Left lung (tissue), 10 donors: ENCODE data around the gene RNF25. TPM values are rescaled to one million over a fixed set of nuclear protein-coding genes. Genes with fewer than 3 reads are reported as not detected.

ENCODE experiments used
- ATAC-seq: fragments of 200-7000 bp; cut with Tn5 transposase; one replicate; pipeline ENCODE4 v1.9.1; 2020; ENCODE audit warnings: moderate library complexity
- DNase-seq, 4 donors: peaks; one replicate each; pipeline ENCODE4 v3.0.0-alpha.2; 2013 to 2020
- H3K27ac ChIP-seq, 2 donors: fragments of 200-600 bp; sonication (generic) in 1 of 2; one replicate each; pipeline versions ENCODE4 v1.5.0 to v1.8.0; 2020 to 2021
- H3K27me3 ChIP-seq, 2 donors: fragments of 200-600 bp; sonication (generic) in 1 of 2; one replicate each; pipeline versions ENCODE4 v1.5.0 to v1.8.0; 2020 to 2021
- H3K36me3 ChIP-seq, 2 donors: fragments of 200-600 bp; sonication (generic) in 1 of 2; one replicate each; pipeline versions ENCODE4 v1.5.0 to v1.8.0; 2020 to 2021
- H3K4me1 ChIP-seq, 2 donors: fragments of 200-600 bp; one replicate each; pipeline ENCODE4 v1.8.0; 2021
- H3K4me3 ChIP-seq, 2 donors: fragments of 200-600 bp; sonication (generic) in 1 of 2; one replicate each; pipeline versions ENCODE4 v1.5.0 to v1.8.0; 2020 to 2021; ENCODE audit warnings: mild to moderate bottlenecking in 1 of 2
- H3K9me3 ChIP-seq, 2 donors: fragments of 200-600 bp; sonication (generic) in 1 of 2; one replicate each; pipeline versions ENCODE4 v1.5.0 to v1.8.0; 2020 to 2021
- CTCF ChIP-seq, 2 donors: fragments of 200-600 bp; sonication (generic) in 1 of 2; IDR thresholded peaks; one replicate each; pipeline versions ENCODE4 v1.5.0 to v1.8.0; 2021; ENCODE audit warnings: antibody characterized with exemption in 2 of 2
- intact Hi-C, 2 donors: fragments of 100-400 bp; cut with DNase I; formaldehyde crosslinking; loops; one replicate each; pipeline versions ENCODE4 v1.11.2 to v1.14.2; 2022
- polyA plus RNA-seq, 6 donors: library from polyadenylated mRNA; unstranded; fragments of 120-200 nt; gene quantifications; one replicate each; pipeline ENCODE4 v1.2.1, GENCODE V29; 2013; ENCODE audit not compliant: insufficient read length in 6 of 6
- total RNA-seq, 2 donors: library from RNA; stranded (reverse); fragmentation: NEBNext Ultra II Directional; extraction: Animal tissue kit (Norgen Biotek cat#: 25700); gene quantifications; one replicate each; pipeline ENCODE4 v1.2.1, GENCODE V29; 2021
- donor health status: DM: no; HTN: yes; CAD: no.
- donor health status: DM: no; HTN: no; CAD: no.

Gene RNF25
- total and polyA plus RNA-seq, 8 donors, result 15.5 to 40.8 (median 37.8) TPM

GRCh38 chr2:218703341-218703740 is 31.5 kb upstream of the RNF25 start:
- DNase-seq (no peak), ATAC-seq (peak; percentile 57)
- H3K27me3 ChIP-seq, result no peaks in the 10 kb centered on the region
- no peak overlapping the region for H3K4me3 ChIP-seq
- no peaks in the 10 kb centered on the region for H3K4me1 ChIP-seq
- no peak for TF ChIP-seq CTCF (IDR thresholded peaks at IDR 0.05)
- peaks cover 0 to 17% of the 10 kb centered on the region in 2 donors for H3K36me3 ChIP-seq
- intact Hi-C loops, result no loop called here
- no peak overlapping the region for H3K27ac ChIP-seq
- H3K9me3 ChIP-seq, result no peaks in the 10 kb centered on the region

DNA sequence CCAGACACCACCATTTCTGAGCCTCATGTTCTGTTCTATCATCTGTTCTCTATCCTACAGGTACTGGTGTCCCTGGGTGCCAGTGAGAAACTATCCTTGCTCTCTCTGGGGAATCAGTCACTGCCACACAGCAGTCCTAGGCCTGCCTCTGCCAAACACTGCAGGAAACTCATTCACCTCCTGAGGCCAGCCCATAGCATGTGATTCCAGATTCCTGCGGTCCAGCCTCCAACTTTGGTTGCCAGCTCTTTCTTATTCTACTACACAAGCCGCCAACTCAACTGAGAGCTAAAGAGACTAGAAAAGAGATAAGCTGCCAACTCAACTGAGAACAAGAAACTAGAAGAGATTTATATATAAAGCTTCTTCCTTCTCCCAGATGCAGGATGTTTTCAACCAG is 30.0 kb upstream of the RNF25 start:
- H3K4me3 ChIP-seq, result no peak overlapping the region
- intact Hi-C loops, result no loop called here
- peaks cover 0 to 25% of the 10 kb centered on the region in 2 donors for H3K36me3 ChIP-seq
- DNase-seq, result no peak
- no peaks in the 10 kb centered on the region for H3K9me3 ChIP-seq
- no peak for ATAC-seq
- H3K4me1 ChIP-seq, result no peaks in the 10 kb centered on the region
- H3K27me3 ChIP-seq, result no peaks in the 10 kb centered on the region
- no peak for TF ChIP-seq CTCF (IDR thresholded peaks at IDR 0.05)
- no peak overlapping the region for H3K27ac ChIP-seq

DNA sequence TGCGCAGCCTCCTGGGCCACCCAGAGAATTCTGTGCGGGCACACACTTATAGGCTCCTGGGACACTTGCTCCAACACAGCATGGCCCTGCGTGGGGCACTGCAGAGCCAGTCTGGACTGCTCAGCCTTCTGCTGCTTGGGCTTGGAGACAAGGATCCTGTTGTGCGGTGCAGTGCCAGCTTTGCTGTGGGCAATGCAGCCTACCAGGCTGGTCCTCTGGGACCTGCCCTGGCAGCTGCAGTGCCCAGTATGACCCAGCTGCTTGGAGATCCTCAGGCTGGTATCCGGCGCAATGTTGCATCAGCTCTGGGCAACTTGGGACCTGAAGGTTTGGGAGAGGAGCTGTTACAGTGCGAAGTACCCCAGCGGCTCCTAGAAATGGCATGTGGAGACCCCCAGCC is 27.1 kb upstream of the RNF25 start:
- intact Hi-C loops, result no loop called here
- H3K9me3 ChIP-seq, result no peaks in the 10 kb centered on the region
- ATAC-seq (no peak), DNase-seq (no peak)
- no peaks in the 10 kb centered on the region for H3K4me1 ChIP-seq
- no peaks in the 10 kb centered on the region for H3K27me3 ChIP-seq
- no peak overlapping the region for H3K27ac ChIP-seq
- no peak overlapping the region for H3K4me3 ChIP-seq
- peaks cover 0 to 36% of the 10 kb centered on the region in 2 donors for H3K36me3 ChIP-seq
- no peak for TF ChIP-seq CTCF (IDR thresholded peaks at IDR 0.05)

- Histone ChIP-seq H3K27me3 (no peaks in the 10 kb centered on the region), H3K9me3 (no peaks in the 10 kb centered on the region), H3K4me1 (no peaks in the 10 kb centered on the region), H3K27ac (no peak overlapping the region), H3K4me3 (no peak overlapping the region), H3K36me3 (peaks cover 0 to 59% of the 10 kb centered on the region in 2 donors)
- no peak for TF ChIP-seq CTCF (IDR thresholded peaks at IDR 0.05)
- intact Hi-C loops, result no loop called here
- ATAC-seq (no peak), DNase-seq (no peak)
Observed at GRCh38 chr2:218694405-218695145, 22.8 kb upstream of the RNF25 start.

GRCh38 chr2:218691234-218691633 is 19.4 kb upstream of the RNF25 start:
- Histone ChIP-seq H3K36me3 (peaks cover 0 to 53% of the 10 kb centered on the region in 2 donors), H3K27me3 (no peaks in the 10 kb centered on the region), H3K4me3 (no peak overlapping the region), H3K9me3 (no peaks in the 10 kb centered on the region), H3K4me1 (no peaks in the 10 kb centered on the region), H3K27ac (no peak overlapping the region)
- ATAC-seq, result no peak
- no peak for DNase-seq
- intact Hi-C loops, result no loop called here
- TF ChIP-seq CTCF (IDR thresholded peaks at IDR 0.05), result no peak
